Activated naive CD8-positive, alpha-beta T cell treated with anti-CD3 and anti-CD28 coated beads for 36 hours (primary cell): Measurements from ENCODE around the gene LYL1. TPM values are rescaled to one million over a fixed set of nuclear protein-coding genes. Genes with fewer than 3 reads are reported as not detected.

Source experiments
- DNase-seq: peaks from one replicate; pipeline ENCODE4 v3.0.0; 2021
- H3K27ac Mint-ChIP-seq: one replicate; pipeline ENCODE4 v1.8.0; 2022; ENCODE audit warnings: mild to moderate bottlenecking, moderate library complexity, mixed read lengths
- H3K27me3 Mint-ChIP-seq: one replicate; pipeline ENCODE4 v1.8.0; 2022; ENCODE audit warnings: mild to moderate bottlenecking, mixed read lengths
- H3K36me3 Mint-ChIP-seq: one replicate; pipeline ENCODE4 v1.8.0; 2021; ENCODE audit warnings: mild to moderate bottlenecking, mixed read lengths
- H3K4me1 Mint-ChIP-seq: one replicate; pipeline ENCODE4 v1.8.0; 2021; ENCODE audit warnings: mixed read lengths
- H3K4me3 Mint-ChIP-seq: one replicate; pipeline ENCODE4 v1.8.0; 2022; ENCODE audit warnings: mild to moderate bottlenecking, moderate library complexity, mixed read lengths
- H3K9me3 Mint-ChIP-seq: one replicate; pipeline ENCODE4 v1.8.0; 2022; ENCODE audit warnings: mixed read lengths
- total RNA-seq, 2 experiments: library from RNA; stranded (reverse); gene quantifications; one replicate each; pipeline ENCODE4 v1.2.3, GENCODE V29; 2021

Gene LYL1
- total RNA-seq, 2 experiments from 2014 or later = 2.6 to 2.9 TPM

- DNase-seq = no peak
- peak overlapping the region; percentile 38 for H3K27ac Mint-ChIP-seq
Observed at GRCh38 chr19:13120817-13121216, 18.2 kb upstream of the LYL1 start.

GRCh38 chr19:13120031-13120430, 17.4 kb upstream of the LYL1 start:
- H3K27me3 Mint-ChIP-seq = no peaks in the 10 kb centered on the region
- peaks cover 16% of the 10 kb centered on the region for H3K36me3 Mint-ChIP-seq
- no peak for DNase-seq
- no peak overlapping the region for H3K4me3 Mint-ChIP-seq
- peaks cover 49% of the 10 kb centered on the region for H3K4me1 Mint-ChIP-seq
- no peak overlapping the region for H3K27ac Mint-ChIP-seq
- H3K9me3 Mint-ChIP-seq = no peaks in the 10 kb centered on the region

More at GRCh38 chr19:13120817-13121216, 18.2 kb upstream of the LYL1 start:
- Mint-ChIP-seq H3K4me1 (peaks cover 42% of the 10 kb centered on the region), H3K27me3 (no peaks in the 10 kb centered on the region), H3K4me3 (peak overlapping the region; percentile 43), H3K36me3 (peaks cover 11% of the 10 kb centered on the region), H3K9me3 (no peaks in the 10 kb centered on the region)

- peaks cover 50% of the 10 kb centered on the region for H3K4me1 Mint-ChIP-seq
- H3K36me3 Mint-ChIP-seq = peaks cover 16% of the 10 kb centered on the region
- H3K27ac Mint-ChIP-seq = peak overlapping the region; percentile 84
- no peaks in the 10 kb centered on the region for H3K27me3 Mint-ChIP-seq
- no peak for DNase-seq
- no peaks in the 10 kb centered on the region for H3K9me3 Mint-ChIP-seq
- H3K4me3 Mint-ChIP-seq = peak overlapping the region; percentile 84
Observed at GRCh38 chr19:13119627-13120026, 17.0 kb upstream of the LYL1 start.

- Mint-ChIP-seq H3K27me3 (no peaks in the 10 kb centered on the region), H3K4me3 (peak overlapping the region; percentile 84), H3K36me3 (peaks cover 18% of the 10 kb centered on the region), H3K27ac (peak overlapping the region; percentile 84), H3K9me3 (no peaks in the 10 kb centered on the region), H3K4me1 (peaks cover 51% of the 10 kb centered on the region)
- peak; percentile 45 for DNase-seq
Observed at GRCh38 chr19:13118424-13119193, 16.0 kb upstream of the LYL1 start.

GRCh38 chr19:13117772-13118423, 15.2 kb upstream of the LYL1 start, which contains the start of gene NACC1:
TSS of gene NACC1 (plus strand) at chr19:13118264. CDS start at chr19:13135208, 16,944 bp downstream.
- H3K4me1 Mint-ChIP-seq = peaks cover 48% of the 10 kb centered on the region
- DNase-seq = peak; percentile 97
- H3K27ac Mint-ChIP-seq = peak within 1 kb of the TSS; percentile 96
- H3K9me3 Mint-ChIP-seq = no peaks in the 10 kb centered on the region
- H3K27me3 Mint-ChIP-seq = no peaks in the 10 kb centered on the region
- peaks cover 18% of the 10 kb centered on the region for H3K36me3 Mint-ChIP-seq
- H3K4me3 Mint-ChIP-seq = peak within 1 kb of the TSS; percentile 97

- Mint-ChIP-seq H3K27me3 (no peaks in the 10 kb centered on the region), H3K36me3 (peaks cover 19% of the 10 kb centered on the region), H3K9me3 (no peaks in the 10 kb centered on the region), H3K27ac (peak overlapping the region; percentile 96), H3K4me3 (peak overlapping the region; percentile 97), H3K4me1 (peaks cover 42% of the 10 kb centered on the region)
- no peak for DNase-seq
Observed at GRCh38 chr19:13117176-13117771, 14.6 kb upstream of the LYL1 start.

GRCh38 chr19:13116282-13117175, 13.9 kb upstream of the LYL1 start, which contains the start of gene TRMT1:
TSS of gene TRMT1 (minus strand) at chr19:13116740. CDS start at chr19:13116399, 341 bp downstream.
- no peaks in the 10 kb centered on the region for H3K27me3 Mint-ChIP-seq
- peak within 1 kb of the TSS; percentile 97 for H3K4me3 Mint-ChIP-seq
- H3K4me1 Mint-ChIP-seq = peaks cover 35% of the 10 kb centered on the region
- peaks cover 21% of the 10 kb centered on the region for H3K36me3 Mint-ChIP-seq
- DNase-seq = peak; percentile 91
- H3K27ac Mint-ChIP-seq = peak within 1 kb of the TSS; percentile 96
- no peaks in the 10 kb centered on the region for H3K9me3 Mint-ChIP-seq

GRCh38 chr19:13115936-13116281, 13.3 kb upstream of the LYL1 start:
- Mint-ChIP-seq H3K4me3 (peak overlapping the region; percentile 97), H3K27me3 (no peaks in the 10 kb centered on the region), H3K4me1 (peaks cover 29% of the 10 kb centered on the region), H3K27ac (peak overlapping the region; percentile 96), H3K36me3 (peaks cover 18% of the 10 kb centered on the region), H3K9me3 (no peaks in the 10 kb centered on the region)
- DNase-seq = no peak

- Mint-ChIP-seq H3K4me3 (no peak overlapping the region), H3K27me3 (no peaks in the 10 kb centered on the region), H3K36me3 (peaks cover 17% of the 10 kb centered on the region), H3K4me1 (peaks cover 12% of the 10 kb centered on the region), H3K27ac (no peak overlapping the region), H3K9me3 (no peaks in the 10 kb centered on the region)
- no peak for DNase-seq
Observed at GRCh38 chr19:13112555-13112954, 9.9 kb upstream of the LYL1 start.

- Mint-ChIP-seq H3K27me3 (no peaks in the 10 kb centered on the region), H3K4me3 (no peak overlapping the region), H3K9me3 (no peaks in the 10 kb centered on the region), H3K4me1 (peaks cover 10% of the 10 kb centered on the region), H3K27ac (no peak overlapping the region), H3K36me3 (peaks cover 10% of the 10 kb centered on the region)
- DNase-seq = no peak
Observed at GRCh38 chr19:13110099-13110610, 7.5 kb upstream of the LYL1 start.

GRCh38 chr19:13109361-13110098, 6.9 kb upstream of the LYL1 start:
- H3K27ac Mint-ChIP-seq = no peak overlapping the region

GRCh38 chr19:13104848-13105711, 2.4 kb upstream of the LYL1 start:
- peak overlapping the region; percentile 85 for H3K4me3 Mint-ChIP-seq
- peak; percentile 40 for DNase-seq
- peaks cover 24% of the 10 kb centered on the region for H3K4me1 Mint-ChIP-seq
- peak overlapping the region; percentile 80 for H3K27ac Mint-ChIP-seq
- peaks cover 12% of the 10 kb centered on the region for H3K36me3 Mint-ChIP-seq
- peaks cover 1% of the 10 kb centered on the region for H3K9me3 Mint-ChIP-seq
- peaks cover 3% of the 10 kb centered on the region for H3K27me3 Mint-ChIP-seq

More at GRCh38 chr19:13109361-13110098, 6.9 kb upstream of the LYL1 start:
- no peak for DNase-seq
- Mint-ChIP-seq H3K9me3 (no peaks in the 10 kb centered on the region), H3K27me3 (no peaks in the 10 kb centered on the region), H3K4me3 (no peak overlapping the region), H3K4me1 (peaks cover 12% of the 10 kb centered on the region), H3K36me3 (peaks cover 14% of the 10 kb centered on the region)

- Mint-ChIP-seq H3K4me3 (peak overlapping the region; percentile 85), H3K9me3 (peaks cover 4% of the 10 kb centered on the region)
- peak; percentile 75 for DNase-seq
Observed at GRCh38 chr19:13104360-13104847, 1.7 kb upstream of the LYL1 start.

More at GRCh38 chr19:13104360-13104847, 1.7 kb upstream of the LYL1 start:
- H3K36me3 Mint-ChIP-seq = peaks cover 16% of the 10 kb centered on the region
- peaks cover 6% of the 10 kb centered on the region for H3K27me3 Mint-ChIP-seq
- H3K4me1 Mint-ChIP-seq = peaks cover 28% of the 10 kb centered on the region
- H3K27ac Mint-ChIP-seq = peak overlapping the region; percentile 80
